ENCODE measurements around the gene ZFYVE28.
A peak's percentile ranks its signal among the peaks of the same experiment; 100 is the strongest.

Gene ZFYVE28

DNA sequence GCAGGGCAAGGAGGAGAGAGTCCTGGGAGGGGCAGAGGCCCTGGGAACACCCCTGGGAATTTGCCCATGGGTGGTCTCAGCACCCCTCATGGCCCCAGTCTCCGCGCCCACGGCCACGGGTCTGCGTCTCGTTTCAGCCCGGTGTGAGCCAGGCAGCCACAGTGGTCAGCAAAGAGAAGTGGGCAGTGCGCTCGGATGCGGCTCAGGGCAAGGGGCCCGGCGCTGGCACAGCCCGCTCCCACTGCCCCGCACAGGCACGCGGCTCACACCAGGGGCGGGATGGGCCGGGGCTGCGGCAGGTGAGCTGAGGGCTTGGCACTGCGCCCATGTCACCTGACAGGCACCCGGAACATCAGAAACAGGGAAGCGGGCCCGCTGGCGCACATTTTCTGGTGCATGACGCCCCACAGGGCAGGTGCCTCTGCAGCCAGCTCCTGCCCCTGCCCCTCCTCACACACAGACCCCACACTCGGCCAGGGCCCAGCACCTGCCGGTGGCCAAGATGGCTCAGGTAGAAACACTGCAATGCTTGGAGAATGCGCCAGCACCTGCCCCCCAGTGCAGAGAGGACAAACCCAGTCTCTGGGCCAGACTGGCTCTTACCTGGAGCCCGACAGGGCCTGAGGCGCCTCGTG, 114.6 kb downstream of the ZFYVE28 start:
- DNase-seq (ENCODE audit: low spot score): no peak
- no peak overlapping the region for H3K27ac ChIP-seq
- TF ChIP-seq, protein P1, sequence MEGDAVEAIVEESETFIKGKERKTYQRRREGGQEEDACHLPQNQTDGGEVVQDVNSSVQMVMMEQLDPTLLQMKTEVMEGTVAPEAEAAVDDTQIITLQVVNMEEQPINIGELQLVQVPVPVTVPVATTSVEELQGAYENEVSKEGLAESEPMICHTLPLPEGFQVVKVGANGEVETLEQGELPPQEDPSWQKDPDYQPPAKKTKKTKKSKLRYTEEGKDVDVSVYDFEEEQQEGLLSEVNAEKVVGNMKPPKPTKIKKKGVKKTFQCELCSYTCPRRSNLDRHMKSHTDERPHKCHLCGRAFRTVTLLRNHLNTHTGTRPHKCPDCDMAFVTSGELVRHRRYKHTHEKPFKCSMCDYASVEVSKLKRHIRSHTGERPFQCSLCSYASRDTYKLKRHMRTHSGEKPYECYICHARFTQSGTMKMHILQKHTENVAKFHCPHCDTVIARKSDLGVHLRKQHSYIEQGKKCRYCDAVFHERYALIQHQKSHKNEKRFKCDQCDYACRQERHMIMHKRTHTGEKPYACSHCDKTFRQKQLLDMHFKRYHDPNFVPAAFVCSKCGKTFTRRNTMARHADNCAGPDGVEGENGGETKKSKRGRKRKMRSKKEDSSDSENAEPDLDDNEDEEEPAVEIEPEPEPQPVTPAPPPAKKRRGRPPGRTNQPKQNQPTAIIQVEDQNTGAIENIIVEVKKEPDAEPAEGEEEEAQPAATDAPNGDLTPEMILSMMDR (IDR thresholded peaks at IDR 0.05): no peak
- H3K4me3 ChIP-seq: no peak overlapping the region

DNA sequence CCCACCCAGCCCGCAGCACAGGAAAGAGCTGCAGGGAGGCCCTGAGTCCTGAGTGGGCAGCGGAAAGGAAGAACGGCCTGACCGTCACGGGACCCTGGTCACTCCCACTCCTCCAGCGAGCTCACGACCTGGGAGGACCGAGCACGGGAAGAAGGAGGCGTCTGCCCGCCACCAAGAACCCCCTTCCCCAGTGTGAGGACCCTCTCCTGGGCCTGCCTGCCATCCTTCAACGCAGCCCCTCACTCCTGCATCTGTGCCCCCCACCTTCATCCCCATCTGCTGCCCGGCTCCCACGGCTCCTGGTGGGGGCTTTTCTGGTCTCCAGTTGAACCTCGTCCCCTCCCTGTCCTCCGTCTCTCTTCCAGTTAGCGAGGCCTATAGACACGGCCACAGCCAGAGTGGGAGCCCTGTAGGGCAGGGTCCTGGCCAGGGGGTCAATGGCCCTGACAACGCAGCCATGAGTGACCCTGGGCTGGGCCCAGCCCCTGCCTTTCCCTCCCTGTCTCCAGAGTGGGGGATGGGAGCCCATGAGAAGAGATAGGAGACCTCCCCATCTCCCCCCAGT, 115.2 kb downstream of the ZFYVE28 start:
- TF ChIP-seq, protein P1 (IDR thresholded peaks at IDR 0.05): no peak
- Histone ChIP-seq H3K27ac (no peak overlapping the region), H3K4me3 (no peak overlapping the region)
- DNase-seq (ENCODE audit: low spot score): no peak

DNA sequence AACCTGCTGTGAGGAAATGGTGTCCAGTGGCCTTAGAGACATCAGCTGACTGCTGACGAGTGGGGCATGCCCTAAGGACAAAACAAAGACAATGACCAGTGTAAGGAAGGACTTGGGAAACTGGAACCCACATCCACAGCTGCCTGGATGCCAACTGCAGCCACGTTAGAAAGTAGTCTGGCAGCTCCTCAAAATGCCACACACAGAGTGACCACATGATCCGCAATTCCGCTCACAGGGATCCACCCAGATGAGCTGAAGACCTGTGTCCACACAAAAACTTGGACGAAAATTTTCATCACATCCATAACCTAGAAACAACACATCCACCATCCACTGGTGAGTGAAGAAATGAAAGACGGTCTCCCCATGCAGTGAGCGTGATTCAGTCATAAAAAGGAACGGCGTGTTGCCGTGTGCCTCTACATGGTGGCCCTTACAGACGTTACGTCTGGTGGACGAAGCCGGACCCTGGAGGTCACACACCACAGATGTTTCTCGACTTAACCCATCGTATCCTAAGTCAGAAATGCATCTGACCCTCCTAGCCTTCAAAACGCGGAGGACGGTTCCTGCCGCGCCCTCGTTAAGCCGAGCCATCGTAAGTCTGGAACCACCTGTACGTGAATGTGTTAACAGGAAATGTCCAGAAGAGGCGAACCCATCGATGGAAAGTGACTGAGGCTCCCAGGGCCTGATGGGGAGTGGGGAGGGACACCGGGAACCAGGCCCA, 115.9 kb downstream of the ZFYVE28 start:
- DNase-seq (ENCODE audit: low spot score): no peak
- Histone ChIP-seq H3K27ac (no peak overlapping the region), H3K4me3 (no peak overlapping the region)
- TF ChIP-seq, protein P1 (IDR thresholded peaks at IDR 0.05): no peak

DNA sequence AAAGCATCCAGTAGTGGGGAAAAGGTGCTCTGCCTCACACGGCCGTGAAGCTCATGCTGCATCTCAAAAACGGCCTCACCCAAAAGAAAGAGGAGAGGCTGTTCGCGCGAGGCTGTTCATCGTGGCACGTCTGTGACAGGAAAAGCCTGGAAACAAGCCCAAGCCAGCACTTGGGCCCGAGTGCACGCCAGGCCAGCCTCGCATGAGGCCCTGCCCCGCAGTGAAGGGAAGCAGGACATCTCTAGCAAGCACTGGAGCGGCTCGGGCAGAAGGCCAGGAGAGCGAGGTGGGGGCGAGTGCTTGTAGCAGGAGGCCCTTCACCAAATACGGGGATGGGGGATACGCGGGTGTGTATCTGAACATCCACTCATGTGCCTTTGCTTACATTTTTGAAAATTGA, 116.6 kb downstream of the ZFYVE28 start:
- no peak overlapping the region for H3K4me3 ChIP-seq
- DNase-seq (ENCODE audit: low spot score): no peak
- TF ChIP-seq, protein P1 (IDR thresholded peaks at IDR 0.05): no peak
- H3K27ac ChIP-seq: no peak overlapping the region

DNA sequence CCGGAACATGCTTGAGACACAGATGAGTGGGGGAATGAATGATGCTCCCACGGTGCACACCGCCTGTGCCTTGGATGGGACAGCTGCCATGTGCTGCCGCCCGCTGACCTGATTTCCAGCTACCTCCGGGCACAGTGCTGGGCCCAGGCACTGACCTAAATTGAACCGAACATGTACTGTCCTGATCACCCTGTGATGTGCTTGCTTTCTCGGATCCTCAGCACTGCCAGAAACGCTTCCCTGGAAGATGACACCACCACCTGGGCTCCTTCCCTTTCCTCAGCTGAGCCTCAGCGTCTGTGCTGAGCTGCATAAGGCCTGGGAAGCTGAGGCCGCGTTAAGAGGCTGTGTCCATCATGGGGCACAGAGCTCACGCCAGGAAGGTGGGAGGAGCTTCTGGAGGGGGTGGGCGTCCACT, 117.2 kb downstream of the ZFYVE28 start:
- Histone ChIP-seq H3K4me3 (no peak overlapping the region), H3K27ac (no peak overlapping the region)
- TF ChIP-seq, protein P1 (IDR thresholded peaks at IDR 0.05): no peak
- peak; percentile 62 for DNase-seq (ENCODE audit: low spot score)

DNA sequence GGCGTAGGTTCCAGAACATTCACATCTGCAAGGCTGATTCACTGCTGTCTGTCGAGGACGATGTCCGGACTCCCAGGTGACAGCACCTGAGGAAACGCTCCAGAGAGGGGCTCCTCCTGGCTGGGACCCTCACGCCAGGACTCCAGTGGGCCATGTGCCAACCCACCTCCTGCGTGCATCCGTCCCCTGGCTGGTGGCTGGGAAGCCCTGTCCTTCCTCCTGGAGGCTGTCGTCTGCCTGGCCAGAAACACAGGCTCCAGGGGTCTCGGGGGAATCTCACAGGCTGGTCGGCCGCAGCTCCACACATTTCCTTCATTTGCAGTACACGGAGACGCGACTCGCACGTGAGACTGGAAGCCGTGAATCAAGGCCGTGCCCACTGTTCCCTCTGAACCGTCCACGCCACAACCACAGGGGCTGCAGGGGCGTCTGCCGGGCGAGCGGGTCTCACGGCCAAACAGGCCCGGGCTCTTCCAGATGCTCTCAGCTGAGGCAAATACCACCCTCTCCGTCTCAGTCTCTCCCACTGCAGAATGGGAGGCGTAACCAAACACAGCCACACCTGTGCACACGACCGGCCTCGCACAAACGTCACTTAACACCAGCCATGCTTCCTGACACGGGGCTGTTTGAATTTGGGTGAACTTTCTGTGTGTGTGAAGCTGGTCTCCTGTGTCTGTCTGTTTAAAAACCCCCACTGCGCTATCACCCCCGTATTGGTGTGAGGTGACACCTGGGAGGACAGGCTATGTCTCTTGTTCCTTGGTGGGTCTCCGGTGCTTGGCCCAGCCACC, 117.8 kb downstream of the ZFYVE28 start:
- Histone ChIP-seq H3K4me3 (no peak overlapping the region), H3K27ac (no peak overlapping the region)
- DNase-seq (ENCODE audit: low spot score): no peak
- TF ChIP-seq, protein P1 (IDR thresholded peaks at IDR 0.05): no peak

Measured in coronary artery (tissue), 2 donors.